ENCODE data around the gene WNT7A.

Gene WNT7A

DNA sequence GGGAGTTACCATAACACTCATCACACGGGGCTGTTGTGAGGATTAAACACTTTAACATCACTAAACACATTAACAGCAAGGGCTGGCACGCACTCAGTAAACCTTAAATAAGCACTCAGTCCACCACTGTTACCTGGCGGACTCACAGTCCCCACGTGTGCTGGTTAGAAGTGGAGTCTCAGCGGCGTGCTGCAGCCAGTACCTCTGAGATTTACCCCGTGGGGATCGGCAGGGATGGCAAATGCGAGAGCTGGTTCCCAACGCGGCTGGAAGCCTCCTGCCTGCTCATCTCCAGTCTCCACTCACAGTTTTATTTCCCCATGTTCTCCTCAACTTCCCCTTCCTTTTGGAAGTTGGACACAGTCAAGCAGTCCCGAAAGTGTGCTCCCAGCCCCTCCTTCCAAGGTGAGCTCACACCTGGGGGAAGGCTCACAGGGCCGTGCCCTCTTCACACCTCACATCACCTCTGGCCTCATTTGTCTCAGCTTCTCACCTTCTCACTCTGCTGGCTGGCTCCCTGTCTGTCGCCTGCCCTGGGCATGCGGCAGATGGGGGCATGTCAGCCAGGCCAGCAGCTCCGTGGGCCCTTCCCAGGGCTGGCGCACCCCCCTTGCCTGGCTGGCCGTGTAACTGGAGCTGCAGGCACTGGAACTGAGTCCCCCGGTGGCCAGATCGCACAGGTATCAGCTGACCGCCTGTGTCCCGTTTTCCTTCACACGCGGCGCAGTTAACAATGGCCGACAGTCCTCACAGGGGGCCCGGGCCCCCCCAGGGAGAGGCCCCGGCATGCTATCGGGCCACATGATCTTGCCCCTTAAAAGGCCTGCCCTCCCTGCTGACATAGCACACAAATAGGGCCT lies 87.1 kb downstream of the WNT7A start:
- no peak for DNase-seq (ENCODE audit: low spot score)

DNA sequence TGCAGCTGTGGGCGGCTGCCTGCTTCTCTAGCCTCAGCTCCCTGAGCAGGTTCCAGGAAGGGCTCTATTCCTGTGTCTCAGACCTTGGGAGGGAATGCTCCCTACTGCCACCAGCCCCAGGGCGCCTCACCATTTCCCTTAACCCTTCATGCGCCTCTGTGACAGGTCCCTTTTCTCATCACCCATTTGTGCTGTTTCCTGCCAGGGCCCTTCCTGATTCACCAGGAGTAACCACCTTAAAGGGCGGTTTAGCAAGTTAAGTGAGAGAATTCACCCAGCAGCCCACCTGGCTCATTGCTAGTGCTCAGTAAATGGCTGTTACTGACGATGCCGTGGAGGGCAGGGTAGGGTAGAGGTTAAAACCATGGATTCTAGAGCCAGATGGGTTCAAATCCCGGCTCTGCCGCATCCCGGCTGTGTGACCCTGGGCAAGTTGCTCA lies 87.8 kb downstream of the WNT7A start:
- DNase-seq (ENCODE audit: low spot score) = no peak

DNA sequence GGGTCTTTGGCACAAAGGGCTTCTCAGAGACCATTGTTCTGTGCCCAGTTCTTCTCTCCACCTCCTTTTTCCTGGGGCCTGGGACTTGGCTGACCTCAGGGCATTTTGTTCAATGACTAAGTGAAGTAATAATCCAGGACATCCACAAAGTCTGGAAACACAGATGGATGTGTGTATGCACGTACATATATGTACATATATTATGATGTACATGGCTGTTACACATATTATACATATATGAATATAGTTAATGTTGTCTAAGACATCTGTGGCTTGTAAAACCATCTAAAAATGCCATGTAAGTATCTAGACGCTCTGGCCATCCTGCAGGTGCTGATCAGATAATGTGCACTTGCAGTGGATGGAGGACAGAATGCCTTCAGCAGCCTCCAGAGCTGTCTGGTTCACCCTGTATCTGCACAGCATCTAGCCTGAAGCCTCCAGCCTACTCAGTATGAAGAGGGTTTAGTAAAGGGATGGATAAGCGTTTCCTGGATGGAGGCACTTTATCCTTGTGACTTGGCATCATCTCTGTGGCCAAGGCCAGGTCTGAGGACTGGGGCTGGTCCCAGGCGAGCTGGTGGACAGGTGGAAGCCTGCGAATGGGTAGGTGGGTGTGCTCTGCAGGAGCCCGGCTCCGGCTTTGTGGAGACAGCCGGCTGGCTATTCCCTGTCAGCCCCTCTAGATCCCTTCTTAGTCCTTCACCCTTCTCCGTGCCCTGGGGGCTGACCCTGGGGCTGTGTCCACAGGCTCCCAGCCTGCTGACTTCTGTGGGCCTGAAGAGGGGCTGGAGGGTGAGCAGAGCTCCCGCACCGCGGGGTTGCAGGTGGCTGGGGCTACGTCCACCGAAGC lies 88.4 kb downstream of the WNT7A start:
- no peak for DNase-seq (ENCODE audit: low spot score)

DNA sequence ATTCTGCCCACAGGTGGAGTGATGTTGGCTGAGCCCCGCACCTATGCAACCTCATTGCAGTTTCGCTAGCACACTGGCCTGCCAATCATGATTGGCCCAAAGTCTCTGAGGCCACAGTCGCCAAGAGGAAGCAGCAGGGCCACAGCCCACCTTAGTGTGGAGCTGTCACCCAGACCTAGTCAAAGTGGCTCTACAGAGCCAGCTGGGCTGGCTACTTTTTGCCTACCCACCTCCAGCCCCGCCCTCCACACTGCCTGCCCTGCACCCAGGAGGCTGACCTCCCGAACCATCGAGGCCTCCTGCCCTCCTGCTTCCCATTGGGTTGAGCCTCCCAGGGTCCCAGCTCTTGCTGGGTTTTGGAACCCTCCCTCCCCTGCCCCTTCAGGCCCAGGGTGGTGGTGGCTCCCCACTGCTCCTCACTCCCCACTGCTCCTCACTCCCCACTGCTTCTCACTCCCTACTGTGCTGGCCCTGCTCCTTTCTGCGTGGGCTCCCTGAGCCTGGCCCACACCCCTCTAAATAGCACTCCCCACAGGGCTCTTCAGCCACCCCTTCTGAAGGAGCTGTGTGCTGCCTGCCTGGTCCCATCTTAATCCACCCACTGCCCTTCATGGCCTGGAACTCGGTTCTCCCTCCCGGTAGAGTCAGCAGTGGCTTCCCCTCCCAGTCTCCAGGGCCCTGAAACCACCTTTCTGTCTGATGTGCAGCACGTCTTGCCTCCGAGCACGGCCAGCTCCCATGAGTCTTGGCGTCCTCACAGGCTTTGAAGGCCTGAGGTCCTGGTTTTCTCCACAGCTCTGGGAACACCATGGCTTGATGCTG lies 89.3 kb downstream of the WNT7A start:
- DNase-seq (ENCODE audit: low spot score) = no peak

- DNase-seq (ENCODE audit: low spot score) = no peak
Observed at GRCh38 chr3:13788522-13789424, 91.1 kb downstream of the WNT7A start.

DNA sequence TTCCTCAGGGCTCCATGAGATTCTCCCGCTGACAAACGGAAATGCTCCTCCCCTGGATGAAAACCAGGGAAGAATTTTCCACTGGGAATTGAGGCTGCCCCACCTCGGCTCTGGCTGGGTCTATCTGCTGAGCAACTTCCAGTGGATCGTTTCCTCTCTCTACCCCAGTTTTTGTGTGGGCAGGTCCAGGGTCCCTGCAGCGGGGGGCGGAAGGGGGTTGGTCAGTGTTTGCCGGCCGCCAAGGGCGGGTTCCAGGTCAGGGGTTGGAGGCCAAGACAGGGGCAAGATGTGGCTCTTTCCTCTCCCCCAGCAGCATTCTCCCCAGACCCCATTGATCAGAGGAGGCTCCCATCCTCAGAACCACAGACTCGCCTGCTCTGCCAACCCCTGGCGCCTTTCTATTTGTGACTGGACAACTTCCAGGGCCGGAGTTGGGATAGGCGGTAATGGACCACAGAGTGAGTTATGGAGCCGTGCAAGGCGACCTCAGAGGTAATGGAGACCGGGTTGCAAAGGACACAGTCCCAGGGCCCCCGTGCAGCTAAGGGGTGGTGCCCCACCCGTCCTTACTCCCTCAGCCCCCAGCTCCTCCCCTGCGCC lies 92.2 kb downstream of the WNT7A start:
- DNase-seq (ENCODE audit: low spot score) = no peak

- no peak for DNase-seq (ENCODE audit: low spot score)
Observed at GRCh38 chr3:13786811-13787210, 93.1 kb downstream of the WNT7A start.

DNA sequence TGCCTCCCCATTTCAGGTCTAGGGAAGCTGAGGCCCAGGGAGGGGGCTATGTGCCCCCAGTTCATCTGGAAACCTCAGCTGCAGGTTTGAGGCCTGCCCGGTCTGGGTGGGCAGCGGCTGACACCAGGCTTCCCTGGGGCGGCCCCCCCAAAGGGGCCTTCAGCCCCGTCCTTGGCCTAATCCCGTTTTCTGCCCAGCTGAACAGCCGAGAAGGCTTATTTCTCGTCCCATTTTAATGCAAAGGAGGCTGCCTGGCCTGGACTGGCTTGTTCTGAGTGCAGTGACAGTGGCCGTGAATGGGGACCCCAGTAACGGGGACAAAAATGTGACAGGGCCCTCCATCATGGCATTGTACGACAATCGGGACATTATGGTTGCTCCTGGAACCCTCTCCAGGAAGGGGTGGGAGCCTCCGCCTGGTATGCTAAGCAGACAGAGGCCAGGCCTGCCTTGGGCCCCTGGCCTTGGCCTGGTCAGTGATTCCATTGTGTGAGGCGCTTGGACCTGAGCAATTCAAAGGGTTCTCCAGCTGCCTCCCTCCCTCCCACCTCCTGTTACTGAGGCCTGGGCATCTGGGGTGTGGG lies 93.9 kb downstream of the WNT7A start:
- DNase-seq (ENCODE audit: low spot score) = no peak

DNA sequence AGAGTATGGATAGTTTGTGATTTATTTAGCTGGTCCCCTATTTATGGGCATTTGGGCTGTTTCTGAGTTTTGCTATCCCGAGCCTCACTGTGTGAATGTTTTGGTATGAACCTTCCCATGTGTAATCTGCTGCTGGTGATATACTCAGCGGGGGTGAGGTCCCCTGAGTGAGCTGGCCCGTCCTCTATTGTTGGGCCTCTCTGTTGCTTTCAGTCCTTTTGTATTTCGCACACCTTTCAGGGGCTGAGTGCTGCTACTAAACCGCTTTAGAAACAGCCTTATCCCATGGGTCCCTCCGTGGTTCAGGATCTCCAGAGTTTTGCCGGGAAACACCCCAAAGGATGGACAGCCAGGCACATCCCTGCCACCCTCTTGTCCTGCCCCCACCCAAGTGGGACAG lies 94.5 kb downstream of the WNT7A start:
- no peak for DNase-seq (ENCODE audit: low spot score)

DNA sequence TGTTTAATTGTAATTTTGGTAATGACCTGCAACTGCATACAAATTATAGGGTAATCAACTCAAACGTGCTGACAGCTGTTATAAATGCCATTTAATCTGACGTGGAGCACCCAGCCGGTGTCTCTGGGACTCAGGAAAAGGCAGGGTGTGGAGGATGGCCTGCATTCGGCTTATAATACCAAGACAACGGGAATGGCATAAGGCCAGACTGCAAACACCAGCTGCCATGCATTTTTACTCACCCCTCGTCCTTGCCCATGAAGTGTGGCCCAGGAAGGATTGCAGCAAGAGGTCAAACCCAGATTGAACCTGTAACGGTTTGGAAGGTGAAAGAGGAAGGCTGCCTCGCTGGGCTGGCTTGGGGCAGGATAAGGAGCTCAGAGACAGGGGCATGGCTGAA lies 96.4 kb downstream of the WNT7A start:
- no peak for DNase-seq (ENCODE audit: low spot score)

- DNase-seq (ENCODE audit: low spot score) = no peak
Observed at GRCh38 chr3:13782501-13782900, 97.4 kb downstream of the WNT7A start.

GRCh38 chr3:13781417-13781816 lies 98.5 kb downstream of the WNT7A start:
- no peak for DNase-seq (ENCODE audit: low spot score)

DNA sequence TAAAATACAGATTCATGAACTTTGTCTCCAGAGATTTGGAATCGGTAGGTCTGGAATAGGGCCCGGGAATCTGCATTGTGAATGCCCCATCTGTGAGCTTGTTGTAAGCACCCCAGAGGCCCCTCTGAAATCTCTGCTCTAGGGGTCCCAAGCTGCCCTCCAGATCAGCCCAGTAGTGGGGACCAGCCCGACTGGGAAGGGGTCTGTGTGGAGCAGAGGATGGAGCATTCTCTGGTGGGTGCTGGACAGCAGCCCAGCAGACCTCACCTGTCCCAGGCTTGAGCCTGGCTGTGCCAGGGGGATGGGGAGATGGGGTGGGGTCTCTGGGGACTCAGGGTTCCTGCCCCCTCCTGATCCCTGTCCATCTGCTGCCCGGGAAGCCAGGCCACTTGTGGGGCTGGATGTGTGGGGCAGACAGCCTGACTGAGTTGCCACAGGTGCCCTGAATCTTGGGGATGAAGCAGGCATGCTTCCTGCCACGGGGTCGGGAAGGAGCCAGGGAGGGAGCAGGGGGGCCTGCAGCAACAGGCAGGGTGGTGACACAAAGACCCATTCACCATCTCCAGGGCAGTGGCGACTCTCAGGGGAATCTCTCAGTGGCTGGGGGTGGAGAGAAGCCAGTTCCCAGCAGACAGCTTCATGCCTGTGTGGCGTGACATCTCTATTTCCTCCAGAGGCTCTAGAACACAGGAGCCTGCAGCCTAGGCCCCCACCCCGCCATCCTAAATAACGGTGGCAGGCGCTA lies 99.3 kb downstream of the WNT7A start:
- no peak for DNase-seq (ENCODE audit: low spot score)

DNA sequence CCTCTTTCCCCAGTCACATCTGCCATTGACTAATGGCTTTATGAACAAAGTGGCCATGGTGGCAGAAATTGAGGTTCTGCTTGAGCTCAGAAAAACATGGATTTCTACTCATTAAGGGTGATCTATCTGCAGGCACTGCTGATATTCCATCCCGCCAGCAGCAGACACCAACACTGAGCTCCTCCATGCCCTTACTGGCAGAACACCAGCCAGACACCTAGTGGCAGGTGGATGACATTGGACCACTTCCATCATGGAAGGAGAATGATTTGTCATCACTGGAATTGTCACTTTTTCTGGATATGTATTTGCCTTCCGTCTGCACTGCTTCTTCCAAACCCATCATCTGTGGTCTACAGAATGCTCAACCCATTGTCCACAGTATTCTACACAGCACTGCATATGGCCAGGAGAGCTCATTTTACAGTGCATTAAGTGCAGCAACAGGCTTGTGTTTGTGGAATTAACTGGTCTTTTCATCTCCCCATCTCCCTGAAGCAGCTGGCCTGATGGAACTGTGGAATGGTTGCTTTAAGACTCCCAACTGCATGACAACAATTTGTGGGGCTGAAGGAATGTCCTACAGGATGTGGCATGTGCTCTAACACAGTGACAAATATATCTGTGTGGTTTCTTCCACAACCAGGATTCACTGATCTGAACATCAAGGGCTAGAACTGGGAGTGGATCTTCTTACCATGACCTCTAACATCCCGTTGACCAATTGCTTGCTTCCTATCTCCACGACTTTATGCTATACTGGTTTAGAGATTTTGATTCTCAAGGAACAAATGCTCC lies 103.4 kb downstream of the WNT7A start:
- no peak for DNase-seq (ENCODE audit: low spot score)

- no peak for DNase-seq (ENCODE audit: low spot score)
Observed at GRCh38 chr3:13772885-13773745, 106.8 kb downstream of the WNT7A start.

GRCh38 chr3:13772321-13772745 lies 107.5 kb downstream of the WNT7A start:
- DNase-seq (ENCODE audit: low spot score) = no peak

GRCh38 chr3:13771496-13771895 lies 108.4 kb downstream of the WNT7A start:
- DNase-seq (ENCODE audit: low spot score) = no peak
